B cell (primary cell): ENCODE measurements around the gene WDR87.

ENCODE experiments used
- EZH2 ChIP-seq: IDR thresholded peaks from 2 replicates; pipeline ENCODE4 v1.6.1; 2012; ENCODE audit warnings: borderline replicate concordance, low read depth, mild to moderate bottlenecking, moderate library complexity, low read length; ENCODE audit not compliant: insufficient read depth, poor library complexity, severe bottlenecking
- TF ChIP-seq, protein P1 (sequence below): fragments of 200-600 bp; IDR thresholded peaks from one replicate; pipeline ENCODE4 v1.8.0; 2022; ENCODE audit warnings: antibody characterized with exemption, mild to moderate bottlenecking

DNA sequence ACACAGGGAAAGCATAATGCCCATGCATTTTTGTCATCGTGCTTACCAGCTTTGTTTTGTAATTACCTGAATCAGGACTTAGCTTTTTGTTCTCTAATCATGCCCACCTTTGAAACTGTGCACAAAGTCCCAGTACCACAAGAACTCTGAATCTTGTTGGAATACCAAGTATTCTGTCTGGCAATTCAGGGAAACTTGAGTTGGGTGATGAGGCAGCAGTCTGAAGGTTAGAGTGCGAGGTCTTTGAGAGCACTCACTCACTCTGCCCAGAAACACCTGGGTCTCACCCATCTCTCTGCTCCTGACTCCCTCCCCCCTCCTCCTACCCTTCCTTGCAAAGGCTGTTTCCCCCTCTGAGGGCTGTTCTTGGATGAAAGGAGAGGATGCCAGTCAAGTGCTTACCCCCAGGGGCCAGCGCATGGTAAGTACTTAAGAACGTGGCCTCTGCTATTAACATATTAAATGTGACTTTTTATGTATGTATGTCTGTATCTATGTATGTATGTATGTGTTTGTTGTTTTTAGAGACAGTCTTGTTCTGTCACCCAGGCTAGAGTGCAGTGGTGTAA, 23.0 kb upstream of the WDR87 start:
- TF ChIP-seq, protein P1, sequence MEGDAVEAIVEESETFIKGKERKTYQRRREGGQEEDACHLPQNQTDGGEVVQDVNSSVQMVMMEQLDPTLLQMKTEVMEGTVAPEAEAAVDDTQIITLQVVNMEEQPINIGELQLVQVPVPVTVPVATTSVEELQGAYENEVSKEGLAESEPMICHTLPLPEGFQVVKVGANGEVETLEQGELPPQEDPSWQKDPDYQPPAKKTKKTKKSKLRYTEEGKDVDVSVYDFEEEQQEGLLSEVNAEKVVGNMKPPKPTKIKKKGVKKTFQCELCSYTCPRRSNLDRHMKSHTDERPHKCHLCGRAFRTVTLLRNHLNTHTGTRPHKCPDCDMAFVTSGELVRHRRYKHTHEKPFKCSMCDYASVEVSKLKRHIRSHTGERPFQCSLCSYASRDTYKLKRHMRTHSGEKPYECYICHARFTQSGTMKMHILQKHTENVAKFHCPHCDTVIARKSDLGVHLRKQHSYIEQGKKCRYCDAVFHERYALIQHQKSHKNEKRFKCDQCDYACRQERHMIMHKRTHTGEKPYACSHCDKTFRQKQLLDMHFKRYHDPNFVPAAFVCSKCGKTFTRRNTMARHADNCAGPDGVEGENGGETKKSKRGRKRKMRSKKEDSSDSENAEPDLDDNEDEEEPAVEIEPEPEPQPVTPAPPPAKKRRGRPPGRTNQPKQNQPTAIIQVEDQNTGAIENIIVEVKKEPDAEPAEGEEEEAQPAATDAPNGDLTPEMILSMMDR = no peak
- TF ChIP-seq EZH2 = no peak
